Kidney glomerular epithelial cell (primary cell): ENCODE data around the gene RALGAPA2.
A peak's percentile ranks its signal among the peaks of the same experiment; 100 is the strongest.
"Not testable (repeated sequence)": the region's sequence is repeated elsewhere in the genome, so short reads cannot be mapped to it uniquely, and the experiment has no call there.

Experiments used
- DNase-seq: peaks from one replicate; lab custom pipeline; 2025; lab: John Stamatoyannopoulos, UW

The RALGAPA2 gene

GRCh38 chr20:20366876-20367574 is 345.4 kb downstream of the RALGAPA2 start:
- DNase-seq = no peak

DNA sequence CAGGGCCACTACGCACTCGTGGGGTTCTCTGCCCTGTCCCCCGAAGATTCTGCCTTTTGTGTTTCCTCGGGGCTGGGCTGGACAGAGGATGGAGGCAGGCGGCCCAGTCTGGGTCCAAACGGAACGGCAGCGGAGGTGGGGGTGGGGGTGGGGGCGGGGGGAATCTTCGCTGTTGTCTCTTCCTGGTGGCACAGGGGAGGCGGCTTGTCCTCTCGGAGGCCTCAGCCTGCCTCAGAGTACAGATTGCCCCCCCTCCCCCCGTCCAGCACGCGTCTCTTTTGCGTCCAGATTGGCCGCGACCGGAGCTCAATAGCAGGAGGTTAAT is 345.9 kb downstream of the RALGAPA2 start:
- DNase-seq = no peak

DNA sequence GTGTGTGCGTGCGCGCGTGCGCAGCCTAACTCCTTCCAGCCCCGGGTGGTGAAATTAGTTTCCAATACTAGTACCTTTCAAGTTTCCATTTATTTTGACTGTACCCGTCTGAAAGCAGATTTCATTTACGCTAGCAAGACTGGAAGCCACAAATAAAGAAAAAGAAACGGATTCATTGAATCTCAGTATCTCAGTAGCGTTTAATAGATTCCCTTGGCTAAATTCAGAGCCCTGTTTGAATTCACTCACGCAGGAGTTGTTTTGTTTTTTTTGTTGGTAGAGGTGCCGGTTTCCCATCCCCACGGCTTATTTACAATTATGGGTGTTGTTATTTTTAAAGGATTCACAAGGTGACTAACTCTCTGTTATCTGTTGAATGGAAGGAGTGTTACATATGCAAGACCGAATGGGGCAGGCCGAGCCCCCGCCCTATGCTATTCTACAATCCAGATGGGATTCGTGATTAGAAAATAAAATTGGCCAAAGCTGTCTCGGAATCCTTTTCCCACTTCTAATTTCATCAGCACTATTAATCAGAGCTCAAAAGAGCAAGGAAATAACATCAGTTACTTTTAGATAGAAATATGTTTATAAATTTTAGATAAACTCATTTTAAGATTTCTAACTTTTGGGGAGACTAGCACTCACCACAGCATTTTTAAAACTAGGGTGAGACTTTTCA is 346.8 kb downstream of the RALGAPA2 start:
- no peak for DNase-seq

- DNase-seq = no peak
Observed at GRCh38 chr20:20364593-20365479, 347.6 kb downstream of the RALGAPA2 start.

- no peak for DNase-seq
Observed at GRCh38 chr20:20363799-20364592, 348.4 kb downstream of the RALGAPA2 start.

DNA sequence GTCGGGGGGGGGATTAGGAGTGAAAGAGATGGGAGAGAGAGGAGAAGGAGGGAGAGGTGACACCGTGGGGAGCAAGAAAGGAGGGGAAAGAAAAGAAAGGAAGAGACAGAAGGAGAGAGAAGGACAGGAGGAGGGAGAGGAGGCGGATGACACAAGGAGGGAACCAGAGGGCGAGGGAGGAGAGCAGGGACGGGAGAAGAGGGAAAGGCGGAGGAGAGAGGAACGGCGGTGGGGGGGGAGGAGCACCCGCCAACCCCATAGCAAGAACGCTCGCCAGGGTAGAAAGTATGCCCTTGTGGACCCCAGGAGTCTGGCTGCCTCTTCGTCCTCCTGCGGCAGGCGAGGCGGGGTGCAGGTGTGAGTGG is 349.0 kb downstream of the RALGAPA2 start:
- no peak for DNase-seq

DNA sequence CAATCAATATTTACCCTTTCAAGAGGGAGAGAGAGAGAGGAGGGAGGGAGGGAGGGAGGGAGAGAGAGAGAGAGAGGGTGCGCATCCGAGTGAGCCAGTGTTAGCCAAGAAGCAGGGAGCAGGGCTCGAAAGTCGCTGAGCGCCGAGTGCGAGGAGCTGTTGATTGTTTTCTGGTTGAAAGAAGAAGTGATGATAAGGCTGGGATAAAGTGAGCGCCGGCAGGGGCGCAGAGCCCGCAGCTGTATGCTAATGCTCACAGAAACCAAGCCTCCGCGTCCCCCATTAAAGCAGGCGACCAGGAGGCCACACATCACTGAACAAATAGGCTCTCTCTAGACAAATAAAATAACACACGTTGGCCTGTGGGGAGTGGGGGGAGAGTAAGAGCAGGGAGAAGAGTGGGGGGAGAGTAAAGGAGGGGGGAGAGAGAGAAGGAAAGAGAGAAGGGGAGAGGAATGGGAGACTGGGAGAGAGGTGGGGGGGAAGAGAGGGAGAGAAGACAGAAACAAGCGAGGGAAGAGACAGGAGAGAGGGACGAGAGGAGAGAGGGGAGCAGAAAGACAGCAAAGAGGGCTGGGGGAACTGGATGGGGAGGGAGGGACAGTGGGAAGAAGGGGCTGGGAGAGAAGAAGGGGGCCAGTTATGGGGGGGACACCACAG is 349.5 kb downstream of the RALGAPA2 start:
- DNase-seq = no peak

GRCh38 chr20:20360464-20360863 is 352.0 kb downstream of the RALGAPA2 start:
- peak; percentile 67 for DNase-seq

GRCh38 chr20:20359628-20360027 is 352.8 kb downstream of the RALGAPA2 start:
- DNase-seq = no peak

DNA sequence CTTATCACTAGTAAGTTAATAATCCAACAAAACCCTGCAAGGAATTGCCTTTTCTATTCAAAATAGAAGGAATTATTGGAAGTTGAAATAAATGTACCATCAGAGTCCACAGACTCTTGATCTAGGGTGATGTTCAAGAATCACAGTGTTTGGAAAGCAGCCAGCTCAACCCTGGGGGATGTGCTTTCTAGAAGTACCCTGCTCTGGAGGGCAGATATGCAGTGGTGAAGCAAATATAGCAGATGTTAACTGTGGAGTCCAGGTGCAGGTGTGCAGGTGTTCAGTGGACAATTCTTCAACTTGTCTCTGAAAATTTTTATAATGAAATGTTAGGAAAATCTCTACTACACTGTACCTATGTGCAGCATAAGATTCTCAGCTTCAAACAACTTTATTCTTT is 353.6 kb downstream of the RALGAPA2 start:
- no peak for DNase-seq

- not testable (repeated sequence) for DNase-seq
Observed at GRCh38 chr20:20355503-20355902, 356.9 kb downstream of the RALGAPA2 start.

DNA sequence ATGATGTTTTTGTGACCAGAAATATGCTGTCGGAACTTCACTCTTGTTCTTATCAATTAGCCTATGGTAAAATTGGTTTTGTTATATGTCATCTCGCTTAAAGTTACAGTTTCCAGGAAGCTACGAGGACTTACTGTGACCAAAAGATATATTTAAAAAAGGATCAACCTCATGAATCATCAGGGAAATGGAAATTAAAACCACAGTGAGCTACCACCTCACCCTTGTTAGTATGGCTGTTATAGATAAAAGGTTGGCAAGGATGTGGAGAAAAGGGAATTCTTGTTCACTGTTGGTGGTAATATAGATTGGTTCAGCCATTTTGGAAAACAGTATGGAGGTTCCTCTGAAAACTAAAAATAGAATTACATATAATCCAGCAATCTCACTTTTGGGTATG is 358.9 kb downstream of the RALGAPA2 start:
- no peak for DNase-seq

- no peak for DNase-seq
Observed at GRCh38 chr20:20344476-20344875, 368.0 kb downstream of the RALGAPA2 start.

GRCh38 chr20:20343932-20344331 is 368.5 kb downstream of the RALGAPA2 start:
- no peak for DNase-seq
